ENCODE data around the gene GEMIN7.
A peak's percentile ranks its signal among the peaks of the same experiment; 100 is the strongest.

GRCh38 chr19:45092747-45093678 lies 14.0 kb downstream of the GEMIN7 start, which contains the start of gene PPP1R37:
- TF ChIP-seq CTCF (IDR thresholded peaks at IDR 0.05), result peak in 3 of 4 donors; percentile 20 to 47 (median 26)
- TF ChIP-seq POLR2A (IDR thresholded peaks at IDR 0.05), result peak; percentile 42
